KMS-11 (cell line): Measurements from ENCODE around the gene MGAT5B.

ENCODE experiments used
- H2AFZ ChIP-seq: fragments of 200-600 bp; sonication (generic); 2 replicates; pipeline ENCODE4 v1.6.1; 2016; ENCODE audit warnings: antibody characterized with exemption, mixed run types, low read depth
- H3K27ac ChIP-seq: fragments of 200-600 bp; sonication (generic); 2 replicates; pipeline ENCODE4 v1.6.1; 2016; ENCODE audit warnings: mild to moderate bottlenecking, mixed run types
- H3K27me3 ChIP-seq: fragments of 200-600 bp; sonication (generic); 2 replicates; pipeline ENCODE4 v1.6.1; 2017; ENCODE audit warnings: mild to moderate bottlenecking, low read depth, mixed run types, moderate library complexity; ENCODE audit not compliant: insufficient read depth
- H3K36me3 ChIP-seq: fragments of 200-600 bp; sonication (generic); 2 replicates; pipeline ENCODE4 v1.6.1; 2017; ENCODE audit warnings: mild to moderate bottlenecking, mixed run types; ENCODE audit not compliant: insufficient read depth
- H3K4me1 ChIP-seq: fragments of 200-600 bp; sonication (generic); 2 replicates; pipeline ENCODE4 v1.6.1; 2016; ENCODE audit warnings: mild to moderate bottlenecking, low read depth, mixed run types; ENCODE audit not compliant: poor library complexity, severe bottlenecking
- H3K4me2 ChIP-seq: fragments of 200-600 bp; sonication (generic); 2 replicates; pipeline ENCODE4 v1.7.0; 2016; ENCODE audit warnings: mild to moderate bottlenecking, mixed run types
- H3K4me3 ChIP-seq: fragments of 200-600 bp; sonication (generic); IDR thresholded peaks from 2 replicates; pipeline ENCODE4 v1.6.1; 2017; ENCODE audit warnings: low read depth, low read length, mixed read lengths; ENCODE audit not compliant: insufficient read depth
- H3K79me2 ChIP-seq: fragments of 200-600 bp; sonication (generic); 2 replicates; pipeline ENCODE4 v1.6.1; 2016; ENCODE audit warnings: low read depth, mixed run types; ENCODE audit not compliant: insufficient read depth
- H3K9ac ChIP-seq: fragments of 200-600 bp; sonication (generic); 2 replicates; pipeline ENCODE4 v1.6.1; 2016; ENCODE audit warnings: mild to moderate bottlenecking, mixed run types
- H4K20me1 ChIP-seq: fragments of 200-600 bp; sonication (generic); 2 replicates; pipeline ENCODE4 v1.6.1; 2016; ENCODE audit warnings: mild to moderate bottlenecking, mixed run types; ENCODE audit not compliant: insufficient read depth
- TF ChIP-seq, protein P1 (sequence below): fragments of 200-600 bp; sonication (generic); conservative IDR thresholded peaks from 2 replicates; pipeline ENCODE4 v1.6.1; 2017; ENCODE audit warnings: low read depth, mild to moderate bottlenecking, antibody characterized with exemption, low read length, moderate library complexity, mixed read lengths

Gene MGAT5B

GRCh38 chr17:76988796-76989195 lies 120.6 kb downstream of the MGAT5B start:
- no peaks in the 10 kb centered on the region for H4K20me1 ChIP-seq
- no peaks in the 10 kb centered on the region for H3K4me1 ChIP-seq
- H3K27me3 ChIP-seq = peaks cover 5% of the 10 kb centered on the region; the same call in 1 of the 2 replicates
- TF ChIP-seq, protein P1, sequence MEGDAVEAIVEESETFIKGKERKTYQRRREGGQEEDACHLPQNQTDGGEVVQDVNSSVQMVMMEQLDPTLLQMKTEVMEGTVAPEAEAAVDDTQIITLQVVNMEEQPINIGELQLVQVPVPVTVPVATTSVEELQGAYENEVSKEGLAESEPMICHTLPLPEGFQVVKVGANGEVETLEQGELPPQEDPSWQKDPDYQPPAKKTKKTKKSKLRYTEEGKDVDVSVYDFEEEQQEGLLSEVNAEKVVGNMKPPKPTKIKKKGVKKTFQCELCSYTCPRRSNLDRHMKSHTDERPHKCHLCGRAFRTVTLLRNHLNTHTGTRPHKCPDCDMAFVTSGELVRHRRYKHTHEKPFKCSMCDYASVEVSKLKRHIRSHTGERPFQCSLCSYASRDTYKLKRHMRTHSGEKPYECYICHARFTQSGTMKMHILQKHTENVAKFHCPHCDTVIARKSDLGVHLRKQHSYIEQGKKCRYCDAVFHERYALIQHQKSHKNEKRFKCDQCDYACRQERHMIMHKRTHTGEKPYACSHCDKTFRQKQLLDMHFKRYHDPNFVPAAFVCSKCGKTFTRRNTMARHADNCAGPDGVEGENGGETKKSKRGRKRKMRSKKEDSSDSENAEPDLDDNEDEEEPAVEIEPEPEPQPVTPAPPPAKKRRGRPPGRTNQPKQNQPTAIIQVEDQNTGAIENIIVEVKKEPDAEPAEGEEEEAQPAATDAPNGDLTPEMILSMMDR = no peak
- no peak overlapping the region for H3K4me3 ChIP-seq
- no peak overlapping the region for H3K9ac ChIP-seq
- H2AFZ ChIP-seq = no peak overlapping the region
- no peaks in the 10 kb centered on the region for H3K79me2 ChIP-seq
- no peaks in the 10 kb centered on the region for H3K36me3 ChIP-seq
- no peak overlapping the region for H3K27ac ChIP-seq
- no peak overlapping the region for H3K4me2 ChIP-seq

- Histone ChIP-seq H3K79me2 (no peaks in the 10 kb centered on the region), H2AFZ (no peak overlapping the region), H3K27ac (no peak overlapping the region), H3K4me2 (no peak overlapping the region), H4K20me1 (no peaks in the 10 kb centered on the region), H3K27me3 (peaks cover 5% of the 10 kb centered on the region; the same call in 1 of the 2 replicates), H3K4me1 (no peaks in the 10 kb centered on the region), H3K36me3 (no peaks in the 10 kb centered on the region), H3K4me3 (no peak overlapping the region), H3K9ac (no peak overlapping the region)
- TF ChIP-seq, protein P1 = no peak
Observed at GRCh38 chr17:76989519-76989918, 121.3 kb downstream of the MGAT5B start.

GRCh38 chr17:76992891-76993290 lies 124.7 kb downstream of the MGAT5B start:
- TF ChIP-seq, protein P1 = no peak
- no peaks in the 10 kb centered on the region for H3K79me2 ChIP-seq
- H4K20me1 ChIP-seq = no peaks in the 10 kb centered on the region
- H3K27me3 ChIP-seq = no peaks in the 10 kb centered on the region; the same call in 1 of the 2 replicates
- no peak overlapping the region for H3K27ac ChIP-seq
- no peaks in the 10 kb centered on the region for H3K36me3 ChIP-seq
- no peak overlapping the region for H2AFZ ChIP-seq
- peaks cover 17% of the 10 kb centered on the region for H3K4me1 ChIP-seq
- no peak overlapping the region for H3K4me2 ChIP-seq
- H3K4me3 ChIP-seq = no peak overlapping the region
- no peak overlapping the region for H3K9ac ChIP-seq

DNA sequence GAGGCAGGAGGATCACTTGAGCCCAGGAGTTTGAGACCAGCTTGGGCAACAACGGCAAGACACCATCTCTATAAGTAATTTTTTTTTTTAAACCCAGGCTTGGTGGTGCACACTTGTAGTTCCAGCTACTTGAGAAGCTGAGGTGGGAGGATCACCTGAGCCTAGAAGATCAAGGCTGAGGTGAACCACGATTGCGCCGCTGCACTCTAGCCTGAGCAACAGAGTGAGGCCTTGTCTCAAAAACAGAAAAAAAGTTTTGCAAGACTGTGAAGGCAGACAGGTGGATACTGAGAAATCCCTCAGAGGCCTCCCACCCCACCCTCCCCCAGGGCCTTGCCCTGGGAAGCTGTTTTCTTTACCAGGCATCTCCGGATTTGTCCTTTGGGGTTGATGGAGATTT lies 125.4 kb downstream of the MGAT5B start:
- Histone ChIP-seq H4K20me1 (no peaks in the 10 kb centered on the region), H3K27me3 (no peaks in the 10 kb centered on the region), H3K36me3 (no peaks in the 10 kb centered on the region), H3K27ac (no peak overlapping the region), H3K9ac (no peak overlapping the region), H3K4me3 (no peak overlapping the region), H3K4me1 (peaks cover 24% of the 10 kb centered on the region), H3K79me2 (no peaks in the 10 kb centered on the region), H3K4me2 (no peak overlapping the region), H2AFZ (no peak overlapping the region)
- TF ChIP-seq, protein P1 = no peak

DNA sequence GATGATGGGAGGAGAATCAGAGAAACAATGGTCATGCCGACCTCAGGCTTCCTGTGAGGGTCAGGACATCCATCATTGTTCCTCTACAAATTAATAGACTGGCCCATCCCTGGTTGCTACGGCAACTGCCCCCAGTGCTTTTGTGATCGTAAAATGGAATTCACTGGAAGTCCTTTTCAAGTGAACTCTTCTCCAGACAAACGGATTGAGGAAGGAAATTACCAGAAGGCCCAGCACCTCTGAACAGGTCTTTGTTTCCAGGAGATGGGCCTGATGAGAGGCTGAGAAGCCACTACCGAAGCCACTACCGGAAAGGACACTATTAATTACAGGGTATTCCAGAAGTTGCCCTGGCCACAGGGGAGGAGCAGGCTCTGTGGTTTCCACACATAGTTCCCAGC lies 126.0 kb downstream of the MGAT5B start:
- no peaks in the 10 kb centered on the region for H4K20me1 ChIP-seq
- H3K4me2 ChIP-seq = no peak overlapping the region
- H3K27ac ChIP-seq = no peak overlapping the region
- peaks cover 30% of the 10 kb centered on the region for H3K4me1 ChIP-seq
- TF ChIP-seq, protein P1 = no peak
- H2AFZ ChIP-seq = no peak overlapping the region
- H3K9ac ChIP-seq = no peak overlapping the region
- H3K79me2 ChIP-seq = no peaks in the 10 kb centered on the region
- H3K36me3 ChIP-seq = no peaks in the 10 kb centered on the region
- H3K27me3 ChIP-seq = no peaks in the 10 kb centered on the region
- H3K4me3 ChIP-seq = no peak overlapping the region
